ENCODE measurements around the gene VRK2.
"Not testable (repeated sequence)": the region's sequence is repeated elsewhere in the genome, so short reads cannot be mapped to it uniquely, and the experiment has no call there.

VRK2 gene

GRCh38 chr2:58110765-58111164, 64.2 kb downstream of the VRK2 start:
- FAIRE-seq, result no peak

- FAIRE-seq, result not testable (repeated sequence)
Measured at GRCh38 chr2:58113563-58113962, 67.0 kb downstream of the VRK2 start.

GRCh38 chr2:58120626-58121229, 74.1 kb downstream of the VRK2 start:
- no peak for FAIRE-seq

- no peak for FAIRE-seq
Measured at GRCh38 chr2:58122040-58122439, 75.4 kb downstream of the VRK2 start.

DNA sequence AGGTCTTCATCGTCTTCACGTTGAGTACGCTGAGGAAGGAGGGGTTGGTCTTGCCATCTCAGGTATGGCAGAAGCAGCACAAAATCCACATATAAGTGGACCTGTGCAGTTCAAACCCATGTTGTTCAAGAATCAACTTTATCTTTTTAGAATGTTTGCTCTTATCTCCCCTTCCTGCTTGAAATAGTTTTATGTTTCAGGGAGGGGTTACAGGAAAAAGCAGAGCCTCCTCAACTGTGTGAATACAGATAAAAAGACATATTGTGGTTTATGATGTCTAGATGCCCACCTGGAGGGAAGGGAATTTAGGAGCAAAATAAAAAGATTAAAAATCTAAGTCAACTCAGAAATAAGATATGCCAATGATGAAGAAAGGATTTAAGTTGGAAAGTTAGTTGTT, 75.9 kb downstream of the VRK2 start:
- FAIRE-seq, result no peak

GRCh38 chr2:58127111-58127510, 80.5 kb downstream of the VRK2 start:
- FAIRE-seq, result no peak

- FAIRE-seq, result no peak
Measured at GRCh38 chr2:58130238-58130637, 83.6 kb downstream of the VRK2 start.

DNA sequence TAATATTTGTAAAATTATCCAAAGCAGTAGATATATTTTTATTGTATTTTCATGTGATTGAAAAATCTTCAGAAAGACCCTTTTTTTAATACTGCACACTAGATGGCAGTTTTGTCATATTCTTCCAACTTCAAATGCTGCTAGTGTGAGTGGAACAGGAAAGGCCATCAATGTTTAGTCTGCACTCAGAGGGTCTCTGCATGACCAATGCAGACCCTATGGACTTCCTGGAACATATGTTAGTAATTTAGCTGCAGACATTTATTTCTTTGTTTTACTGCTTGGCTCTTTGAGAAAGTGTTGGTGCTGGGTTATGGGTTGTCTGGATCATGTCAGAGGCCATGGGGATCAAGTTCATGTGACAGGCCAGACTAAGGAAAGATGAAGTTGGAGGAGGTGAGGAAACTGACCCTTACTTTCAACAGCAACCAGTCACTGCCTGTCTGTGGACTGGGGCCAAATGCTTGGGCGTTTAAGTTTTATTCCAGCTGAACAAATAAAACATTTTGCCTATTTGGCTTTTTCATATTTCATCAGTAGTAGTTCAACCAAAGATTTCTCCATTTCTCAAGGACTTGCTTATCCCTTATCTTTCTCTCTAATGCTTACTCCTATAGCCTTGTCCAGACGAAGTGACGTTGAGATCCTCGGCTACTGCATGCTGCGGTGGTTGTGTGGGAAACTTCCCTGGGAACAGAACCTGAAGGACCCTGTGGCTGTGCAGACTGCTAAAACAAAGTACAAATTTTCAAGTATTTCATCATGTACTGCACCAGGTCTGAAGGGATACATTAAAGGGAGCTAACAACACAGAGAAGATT, 84.8 kb downstream of the VRK2 start:
- peak; percentile 73 for FAIRE-seq

DNA sequence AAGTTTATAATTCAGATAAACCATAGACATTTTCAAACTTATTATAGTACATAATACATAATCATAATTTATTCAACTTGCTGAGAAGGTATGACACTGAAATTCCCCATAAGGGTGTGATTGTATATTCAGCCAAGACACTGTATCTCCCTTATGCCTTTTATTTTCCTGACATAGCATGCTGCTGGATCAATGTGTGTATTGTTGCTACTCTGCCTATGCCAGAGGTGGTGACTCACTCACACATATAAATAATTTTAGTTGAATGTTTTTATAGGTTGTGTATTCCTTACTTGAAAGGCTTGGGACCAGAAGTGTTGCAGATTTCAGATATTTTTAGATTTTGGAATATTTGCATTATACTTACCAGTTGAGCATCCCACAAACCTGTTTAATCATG, 86.8 kb downstream of the VRK2 start:
- no peak for FAIRE-seq

GRCh38 chr2:58135861-58136260, 89.3 kb downstream of the VRK2 start:
- no peak for FAIRE-seq

DNA sequence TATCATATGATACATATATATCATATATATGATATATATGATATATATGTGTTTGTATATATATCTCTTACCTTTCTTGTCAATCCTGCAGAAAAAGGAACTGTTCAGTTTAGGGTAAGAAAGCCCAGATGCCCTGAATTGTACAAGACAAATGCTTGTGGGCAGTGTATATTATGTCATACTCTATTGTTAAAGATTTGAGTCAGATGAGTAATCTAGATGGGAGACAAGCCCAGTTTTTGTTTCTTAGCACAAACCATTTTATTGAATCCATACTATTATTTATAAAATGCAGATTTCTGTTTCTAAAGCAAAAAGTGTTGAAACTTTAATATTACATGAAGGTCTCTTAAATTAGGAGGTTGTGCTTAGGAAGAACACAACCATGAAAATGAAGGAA, 90.6 kb downstream of the VRK2 start:
- no peak for FAIRE-seq

DNA sequence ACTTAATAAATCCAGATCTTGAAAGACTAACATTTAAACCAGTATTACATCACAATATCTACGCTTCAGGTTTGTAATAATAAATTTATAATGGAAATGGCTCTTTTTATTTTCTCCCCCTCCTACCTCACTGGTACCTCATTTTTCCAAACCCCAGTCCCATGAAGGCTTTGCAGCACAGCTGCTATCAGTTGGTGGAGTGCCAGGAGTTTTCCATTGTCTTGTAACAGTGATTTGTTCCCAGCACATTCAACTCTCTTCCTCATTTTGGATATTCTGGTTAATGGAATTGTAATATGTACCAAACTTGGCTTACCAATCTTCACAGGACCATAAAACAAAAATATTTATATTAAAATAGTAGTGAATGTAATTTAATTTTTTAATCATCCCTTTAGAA, 91.2 kb downstream of the VRK2 start:
- FAIRE-seq, result no peak

- FAIRE-seq, result no peak
Measured at GRCh38 chr2:58138396-58139030, 91.9 kb downstream of the VRK2 start.

- no peak for FAIRE-seq
Measured at GRCh38 chr2:58140508-58141072, 94.0 kb downstream of the VRK2 start.

DNA sequence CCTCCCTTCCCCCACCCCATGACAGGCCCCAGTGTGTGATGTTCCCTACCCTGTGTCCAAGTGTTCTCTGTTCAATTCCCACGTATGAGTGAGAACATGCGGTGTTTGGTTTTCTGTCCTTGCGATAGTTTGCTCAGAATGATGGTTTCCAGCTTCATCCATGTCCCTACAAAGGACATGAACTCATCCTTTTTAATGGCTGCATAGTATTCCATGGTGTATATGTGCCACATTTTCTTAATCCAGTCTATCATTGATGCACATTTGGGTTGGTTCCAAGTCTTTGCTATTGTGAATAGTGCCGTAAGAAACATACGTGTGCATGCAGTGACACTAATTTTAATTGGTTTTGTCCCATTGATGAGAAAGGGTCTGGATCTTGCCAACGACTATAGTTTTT, 99.2 kb downstream of the VRK2 start:
- FAIRE-seq, result not testable (repeated sequence)

- no peak for FAIRE-seq
Measured at GRCh38 chr2:58146707-58147106, 100.1 kb downstream of the VRK2 start.

GRCh38 chr2:58155160-58155778, 108.7 kb downstream of the VRK2 start:
- no peak for FAIRE-seq

- FAIRE-seq, result no peak
Measured at GRCh38 chr2:58156780-58157179, 110.2 kb downstream of the VRK2 start.

- no peak for FAIRE-seq
Measured at GRCh38 chr2:58157754-58158153, 111.1 kb downstream of the VRK2 start.

DNA sequence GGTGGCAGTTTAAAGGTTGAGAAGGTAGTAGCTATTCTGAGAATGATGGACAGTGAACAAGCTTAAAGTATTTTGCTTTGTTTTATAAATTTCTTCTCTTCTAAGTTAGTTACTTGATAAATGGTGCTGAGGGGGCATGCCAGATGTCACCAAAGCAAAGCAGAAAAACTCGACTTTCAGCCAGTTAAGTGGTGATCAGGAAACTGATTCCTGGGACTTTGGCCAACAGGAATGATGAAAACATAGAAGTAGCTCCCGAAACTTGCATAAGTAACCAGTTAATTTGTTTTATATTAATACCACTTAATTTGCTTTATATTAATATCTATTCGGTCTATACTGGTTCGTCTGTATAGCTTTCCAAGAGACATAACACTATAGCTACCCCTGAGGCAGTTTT, 111.9 kb downstream of the VRK2 start:
- FAIRE-seq, result no peak

DNA sequence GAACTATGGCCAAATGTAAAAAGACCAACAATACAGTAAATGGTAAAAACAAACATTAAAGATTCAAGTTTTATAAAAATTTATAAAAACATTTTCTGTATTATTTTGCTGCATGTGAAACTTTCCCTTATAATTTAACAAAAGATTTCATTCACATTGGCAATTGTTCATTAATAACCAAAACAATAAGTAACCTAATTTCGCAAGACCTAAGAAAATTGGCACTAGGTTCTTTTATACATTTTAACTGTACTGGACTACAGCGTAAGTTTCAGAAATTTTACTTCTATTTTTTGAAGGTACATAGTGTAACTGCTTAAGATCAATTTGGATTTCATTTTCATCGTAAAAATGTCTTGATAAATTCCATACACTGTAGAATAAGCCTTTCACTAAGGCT, 117.3 kb downstream of the VRK2 start:
- FAIRE-seq, result peak; percentile 68

DNA sequence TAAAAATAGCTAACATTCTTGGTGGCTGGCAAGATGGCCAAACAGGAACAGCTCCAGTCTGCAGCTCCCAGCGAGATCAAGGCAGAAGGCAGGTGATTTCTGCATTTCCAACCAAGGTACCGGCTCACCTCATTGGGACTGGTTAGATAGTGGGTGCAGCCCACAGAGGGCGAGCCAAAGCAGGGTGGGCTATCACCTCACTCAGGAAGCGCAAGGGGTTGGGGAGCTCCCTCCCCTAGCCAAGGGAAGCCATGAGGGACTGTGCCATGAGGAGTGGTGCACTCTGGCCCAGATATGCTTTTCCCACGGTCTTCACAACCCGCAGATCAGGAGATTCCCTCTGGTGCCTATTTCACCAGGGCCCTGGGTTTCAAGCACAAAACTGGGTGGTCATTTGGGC, 121.5 kb downstream of the VRK2 start:
- not testable (repeated sequence) for FAIRE-seq

DNA sequence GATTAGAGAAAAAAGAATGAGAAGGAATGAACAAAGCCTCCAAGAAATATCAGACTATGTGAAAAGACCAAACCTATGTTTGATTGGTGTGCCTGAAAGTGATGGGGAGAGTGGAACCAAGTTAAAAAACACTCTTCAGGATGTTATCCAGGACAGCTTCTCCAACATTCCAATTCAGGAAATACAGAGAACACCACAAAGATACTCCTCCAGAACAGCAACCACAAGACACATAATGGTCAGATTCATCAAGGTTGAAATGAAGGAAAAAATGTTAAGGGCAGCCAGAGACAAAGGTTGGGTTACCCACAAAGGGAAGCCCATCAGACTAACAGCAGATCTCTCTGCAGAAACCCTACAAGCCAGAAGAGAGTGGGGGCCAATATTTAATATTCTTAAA, 123.2 kb downstream of the VRK2 start:
- not testable (repeated sequence) for FAIRE-seq

Measured in A204.1 (cell line).